DOHH2 (cell line): Measurements from ENCODE around the gene MED13L.

Experiments
- CTCF ChIP-seq: fragments of 200-600 bp; sonication (generic); IDR thresholded peaks from one replicate; pipeline ENCODE4 v1.5.1; 2014; ENCODE audit warnings: antibody characterized with exemption, mild to moderate bottlenecking, low read depth, low read length; ENCODE audit not compliant: poor library complexity, severe bottlenecking
- EZH2phosphoT487 ChIP-seq: fragments of 200-600 bp; sonication (generic); IDR thresholded peaks from 2 replicates; pipeline ENCODE4 v1.6.1; 2017; ENCODE audit warnings: borderline replicate concordance, mild to moderate bottlenecking, antibody characterized with exemption, low read length, moderate library complexity, mixed read lengths

GRCh38 chr12:116217045-116217735 lies 60.3 kb downstream of the MED13L start:
- TF ChIP-seq CTCF (no peak), EZH2phosphoT487 (no peak)
